Adrenal gland (tissue), 5 donors: Measurements from ENCODE around the gene CYP1B1.

Source experiments
- POLR2A ChIP-seq, 2 donors: fragments of 450-650 bp; IDR thresholded peaks; one replicate each; pipeline ENCODE4 v1.6.1; 2017; ENCODE audit warnings: antibody characterized with exemption in 2 of 2, mild to moderate bottlenecking in 2 of 2, moderate library complexity in 1 of 2
- TF ChIP-seq, protein P1 (sequence below), 6 experiments: fragments of 450-650 bp in 4 of 6; fragments of 200-600 bp in 2 of 6; sonication (generic) in 1 of 6; IDR thresholded peaks; 1 replicate in 5 of 6; 2 replicates in 1 of 6; pipeline versions ENCODE4 v1.5.1 to v1.8.0; 2016 to 2021; ENCODE audit warnings: antibody characterized with exemption in 6 of 6, mild to moderate bottlenecking in 2 of 6, moderate library complexity in 1 of 6
- donor health status: DM: no; HTN: no; CAD: no.

DNA sequence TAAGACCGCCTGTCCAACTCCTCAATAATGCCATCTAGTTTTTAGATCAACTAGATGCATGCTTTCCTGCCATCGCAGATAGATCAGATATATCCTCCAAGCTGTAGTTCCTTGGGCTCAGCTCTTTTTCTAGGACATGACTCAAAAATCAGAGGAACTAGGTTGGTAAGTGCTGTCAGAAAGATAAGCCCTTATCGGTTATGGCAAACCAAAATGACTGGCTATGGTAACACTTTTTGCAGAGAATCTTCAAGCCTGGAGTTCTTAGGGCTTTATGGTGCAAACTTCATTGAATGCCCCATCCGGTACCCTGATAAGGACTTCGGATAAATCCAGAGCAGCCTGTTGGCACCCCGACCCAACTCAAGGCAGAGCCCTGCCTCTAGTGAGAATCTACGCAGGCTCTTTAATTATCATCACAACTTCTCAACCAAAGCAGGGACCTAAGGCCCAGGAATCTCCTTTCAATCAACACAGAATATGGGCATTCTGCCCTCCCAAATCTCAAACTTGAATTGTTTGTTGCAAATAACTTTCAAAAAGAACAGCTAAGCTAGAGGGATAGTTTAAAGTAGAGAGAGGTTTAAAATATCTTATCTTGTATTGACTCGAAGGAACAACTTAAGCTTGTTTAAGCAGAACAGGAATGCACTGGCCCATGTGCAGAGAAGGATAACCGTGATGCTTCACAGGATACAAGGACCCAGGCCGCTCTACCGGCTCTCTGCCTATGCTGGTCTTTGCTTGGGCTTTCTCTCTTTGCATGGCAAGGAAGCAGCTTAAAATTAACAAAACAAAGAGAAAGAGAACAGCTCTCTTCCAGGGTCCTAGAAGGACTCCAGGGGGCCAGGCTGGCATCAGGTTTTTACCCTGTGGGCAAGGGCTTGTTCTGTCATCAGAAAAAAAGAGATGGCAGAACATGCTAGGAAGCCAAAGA, 3.4 kb upstream of the CYP1B1 start:
- TF ChIP-seq POLR2A (IDR thresholded peaks at IDR 0.05), result no peak
- TF ChIP-seq, protein P1, sequence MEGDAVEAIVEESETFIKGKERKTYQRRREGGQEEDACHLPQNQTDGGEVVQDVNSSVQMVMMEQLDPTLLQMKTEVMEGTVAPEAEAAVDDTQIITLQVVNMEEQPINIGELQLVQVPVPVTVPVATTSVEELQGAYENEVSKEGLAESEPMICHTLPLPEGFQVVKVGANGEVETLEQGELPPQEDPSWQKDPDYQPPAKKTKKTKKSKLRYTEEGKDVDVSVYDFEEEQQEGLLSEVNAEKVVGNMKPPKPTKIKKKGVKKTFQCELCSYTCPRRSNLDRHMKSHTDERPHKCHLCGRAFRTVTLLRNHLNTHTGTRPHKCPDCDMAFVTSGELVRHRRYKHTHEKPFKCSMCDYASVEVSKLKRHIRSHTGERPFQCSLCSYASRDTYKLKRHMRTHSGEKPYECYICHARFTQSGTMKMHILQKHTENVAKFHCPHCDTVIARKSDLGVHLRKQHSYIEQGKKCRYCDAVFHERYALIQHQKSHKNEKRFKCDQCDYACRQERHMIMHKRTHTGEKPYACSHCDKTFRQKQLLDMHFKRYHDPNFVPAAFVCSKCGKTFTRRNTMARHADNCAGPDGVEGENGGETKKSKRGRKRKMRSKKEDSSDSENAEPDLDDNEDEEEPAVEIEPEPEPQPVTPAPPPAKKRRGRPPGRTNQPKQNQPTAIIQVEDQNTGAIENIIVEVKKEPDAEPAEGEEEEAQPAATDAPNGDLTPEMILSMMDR (IDR thresholded peaks at IDR 0.05), result no peak
